Measurements from ENCODE around the gene SMIM9. TPM values are rescaled to one million over a fixed set of nuclear protein-coding genes. Genes with fewer than 3 reads are reported as not detected.
"Not testable (repeated sequence)": the region's sequence is repeated elsewhere in the genome, so short reads cannot be mapped to it uniquely, and the experiment has no call there.

The SMIM9 gene
- not detected in 2 replicates for polyA plus RNA-seq (2011; rRNA removed)
- polyA minus RNA-seq (2011; rRNA and poly(A)+ RNA removed): not detected in 2 replicates

- POLR2A ChIA-PET: no interaction called here
- no peaks in the 10 kb centered on the region for H3K27me3 ChIP-seq (ENCODE audit: control insufficient read depth, insufficient read depth, low read length)
- CTCF ChIA-PET: no interaction called here
- TF ChIP-seq, protein P1, sequence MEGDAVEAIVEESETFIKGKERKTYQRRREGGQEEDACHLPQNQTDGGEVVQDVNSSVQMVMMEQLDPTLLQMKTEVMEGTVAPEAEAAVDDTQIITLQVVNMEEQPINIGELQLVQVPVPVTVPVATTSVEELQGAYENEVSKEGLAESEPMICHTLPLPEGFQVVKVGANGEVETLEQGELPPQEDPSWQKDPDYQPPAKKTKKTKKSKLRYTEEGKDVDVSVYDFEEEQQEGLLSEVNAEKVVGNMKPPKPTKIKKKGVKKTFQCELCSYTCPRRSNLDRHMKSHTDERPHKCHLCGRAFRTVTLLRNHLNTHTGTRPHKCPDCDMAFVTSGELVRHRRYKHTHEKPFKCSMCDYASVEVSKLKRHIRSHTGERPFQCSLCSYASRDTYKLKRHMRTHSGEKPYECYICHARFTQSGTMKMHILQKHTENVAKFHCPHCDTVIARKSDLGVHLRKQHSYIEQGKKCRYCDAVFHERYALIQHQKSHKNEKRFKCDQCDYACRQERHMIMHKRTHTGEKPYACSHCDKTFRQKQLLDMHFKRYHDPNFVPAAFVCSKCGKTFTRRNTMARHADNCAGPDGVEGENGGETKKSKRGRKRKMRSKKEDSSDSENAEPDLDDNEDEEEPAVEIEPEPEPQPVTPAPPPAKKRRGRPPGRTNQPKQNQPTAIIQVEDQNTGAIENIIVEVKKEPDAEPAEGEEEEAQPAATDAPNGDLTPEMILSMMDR (IDR thresholded peaks at IDR 0.05; ENCODE audit: insufficient read depth, low read depth, low read length): no peak
- H3K36me3 ChIP-seq (ENCODE audit: control insufficient read depth, insufficient read depth, low read length): no peaks in the 10 kb centered on the region
- DNase-seq (ENCODE audit: low read depth): no peak
- H3K4me3 ChIP-seq (ENCODE audit: low read depth, low read length): no peak within 1 kb of the TSS
These were observed at the start of gene SMIM9 for GRCh38 chrX:154834562-154834961. Gene SMIM9 (minus strand): TSS chrX:154834662. CDS start chrX:154830856, 3,806 bp downstream.

DNA sequence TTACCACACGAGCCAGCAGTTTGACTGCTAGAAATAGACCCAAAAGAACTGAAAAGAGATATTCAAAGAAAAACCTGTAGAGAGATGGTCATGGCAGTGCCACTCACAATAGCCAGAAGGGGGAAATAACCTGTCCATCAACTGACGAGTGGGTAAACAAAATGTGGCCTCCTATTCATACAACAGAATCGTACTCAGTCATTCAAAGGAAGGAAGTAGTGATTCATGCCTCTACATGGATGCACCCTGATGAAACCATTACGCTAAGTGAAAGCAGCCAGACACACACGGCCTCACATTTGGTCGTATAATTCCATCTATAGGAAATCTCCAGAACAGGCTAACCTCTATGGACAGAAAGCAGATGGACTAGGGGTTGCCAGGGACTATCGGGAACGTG lies 49.6 kb upstream of the SMIM9 start:
- H3K27me3 ChIP-seq (ENCODE audit: control insufficient read depth, insufficient read depth, low read length); DNase-seq (ENCODE audit: low read depth); H3K36me3 ChIP-seq (ENCODE audit: control insufficient read depth, insufficient read depth, low read length); H3K4me3 ChIP-seq (ENCODE audit: low read depth, low read length); POLR2A ChIA-PET; CTCF ChIA-PET: not testable (repeated sequence)

DNA sequence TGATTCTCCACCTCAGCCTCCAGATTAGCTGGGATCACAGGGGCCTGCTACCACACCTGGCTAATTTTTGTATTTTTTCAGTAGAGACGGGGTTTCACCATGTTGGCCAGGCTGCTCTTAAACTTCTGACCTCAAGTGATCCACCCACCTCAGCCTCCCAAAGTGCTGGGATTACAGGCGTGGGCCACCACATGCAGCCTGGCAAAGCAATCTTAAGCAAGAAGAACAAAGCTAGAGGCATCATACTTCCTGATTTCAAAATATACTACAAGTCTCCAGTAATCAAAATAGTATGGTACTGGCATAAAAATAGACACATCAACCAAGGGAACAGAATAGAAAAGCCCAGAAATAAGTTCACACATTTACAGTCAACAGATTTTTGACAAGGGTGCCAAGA lies 38.9 kb upstream of the SMIM9 start:
- CTCF ChIA-PET: no interaction called here
- no peaks in the 10 kb centered on the region for H3K27me3 ChIP-seq (ENCODE audit: control insufficient read depth, insufficient read depth, low read length)
- POLR2A ChIA-PET: no interaction called here
- no peak for DNase-seq (ENCODE audit: low read depth)
- H3K4me3 ChIP-seq (ENCODE audit: low read depth, low read length): no peak overlapping the region
- TF ChIP-seq, protein P1 (IDR thresholded peaks at IDR 0.05; ENCODE audit: insufficient read depth, low read depth, low read length): no peak
- H3K36me3 ChIP-seq (ENCODE audit: control insufficient read depth, insufficient read depth, low read length): no peaks in the 10 kb centered on the region

GRCh38 chrX:154868522-154868921 lies 34.1 kb upstream of the SMIM9 start:
- CTCF ChIA-PET; POLR2A ChIA-PET; H3K4me3 ChIP-seq (ENCODE audit: low read depth, low read length); DNase-seq (ENCODE audit: low read depth); H3K27me3 ChIP-seq (ENCODE audit: control insufficient read depth, insufficient read depth, low read length); H3K36me3 ChIP-seq (ENCODE audit: control insufficient read depth, insufficient read depth, low read length): not testable (repeated sequence)

DNA sequence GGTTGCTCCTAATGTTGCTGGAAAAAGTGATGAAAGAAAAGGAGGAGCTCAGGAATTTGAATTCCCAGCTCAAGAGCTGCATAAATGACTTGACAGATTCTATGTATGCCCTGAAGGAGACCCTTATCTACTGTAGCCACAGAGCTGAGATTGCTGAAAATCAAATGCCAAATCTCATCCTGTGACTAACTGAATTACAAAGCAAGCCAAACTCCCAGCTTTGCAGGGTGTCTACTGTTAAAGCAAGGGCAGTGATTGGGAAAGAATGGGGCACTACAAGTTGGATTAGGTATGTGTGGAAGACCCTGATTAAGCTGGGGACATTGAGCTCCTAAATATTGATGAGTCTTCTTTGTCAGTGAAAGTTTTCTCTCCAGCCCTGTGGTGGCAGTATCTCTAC lies 20.8 kb upstream of the SMIM9 start:
- TF ChIP-seq, protein P1 (IDR thresholded peaks at IDR 0.05; ENCODE audit: insufficient read depth, low read depth, low read length): no peak
- no peaks in the 10 kb centered on the region for H3K36me3 ChIP-seq (ENCODE audit: control insufficient read depth, insufficient read depth, low read length)
- POLR2A ChIA-PET: no interaction called here
- no peaks in the 10 kb centered on the region for H3K27me3 ChIP-seq (ENCODE audit: control insufficient read depth, insufficient read depth, low read length)
- DNase-seq (ENCODE audit: low read depth): no peak
- CTCF ChIA-PET: no interaction called here
- H3K4me3 ChIP-seq (ENCODE audit: low read depth, low read length): no peak overlapping the region

DNA sequence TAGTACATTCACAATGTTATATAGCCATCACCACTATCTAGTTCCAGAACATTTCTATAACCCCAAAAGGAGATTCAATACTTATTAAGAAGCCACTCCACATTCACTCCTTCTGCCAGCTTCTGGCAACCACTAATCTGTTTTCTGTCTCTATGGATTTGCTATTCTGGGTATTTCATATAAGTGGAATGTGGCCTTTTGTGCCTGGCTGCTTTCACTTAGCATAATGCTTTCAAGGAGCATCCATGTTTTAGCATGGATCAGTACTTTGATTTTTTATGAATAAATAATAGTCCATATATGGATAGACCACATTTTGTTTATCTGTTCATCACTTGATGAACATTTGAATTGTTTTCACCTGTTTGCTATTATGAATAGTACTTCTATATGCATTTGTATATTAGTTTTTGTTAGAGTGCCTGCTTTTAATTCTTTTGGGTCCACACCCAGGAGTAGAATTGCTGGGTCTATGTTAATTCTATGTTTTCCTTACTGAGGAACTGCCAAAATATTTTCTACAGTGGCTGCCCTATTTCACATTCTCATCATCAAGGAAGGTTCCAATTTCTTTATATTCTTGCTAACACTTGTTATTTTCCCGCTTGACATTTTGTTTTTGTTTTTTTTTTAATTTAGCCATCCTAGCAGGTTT lies 16.6 kb upstream of the SMIM9 start:
- TF ChIP-seq, protein P1 (IDR thresholded peaks at IDR 0.05; ENCODE audit: insufficient read depth, low read depth, low read length): no peak
- POLR2A ChIA-PET: no interaction called here
- Histone ChIP-seq H3K36me3 (ENCODE audit: control insufficient read depth, insufficient read depth, low read length) (no peaks in the 10 kb centered on the region), H3K27me3 (ENCODE audit: control insufficient read depth, insufficient read depth, low read length) (no peaks in the 10 kb centered on the region), H3K4me3 (ENCODE audit: low read depth, low read length) (no peak overlapping the region)
- DNase-seq (ENCODE audit: low read depth): no peak
- CTCF ChIA-PET: no interaction called here
